Osteocyte (in vitro differentiated cells): ENCODE measurements around the gene UPK3A. TPM values are rescaled to one million over a fixed set of nuclear protein-coding genes. Genes with fewer than 3 reads are reported as not detected.

Source experiments
- DNase-seq: peaks from one replicate; pipeline ENCODE4 v3.0.0; 2021; ENCODE audit warnings: mixed read lengths; ENCODE audit not compliant: unreplicated experiment; ENCODE audit errors: extremely low spot score
- H3K27ac Mint-ChIP-seq: one replicate; pipeline ENCODE4 v1.8.0; 2021; ENCODE audit warnings: mild to moderate bottlenecking, mixed read lengths; ENCODE audit not compliant: unreplicated experiment
- H3K27me3 Mint-ChIP-seq: one replicate; pipeline ENCODE4 v1.8.0; 2021; ENCODE audit warnings: mixed read lengths; ENCODE audit not compliant: unreplicated experiment
- H3K36me3 Mint-ChIP-seq: one replicate; pipeline ENCODE4 v1.8.0; 2021; ENCODE audit warnings: mixed read lengths; ENCODE audit not compliant: unreplicated experiment
- H3K4me1 Mint-ChIP-seq: one replicate; pipeline ENCODE4 v1.8.0; 2021; ENCODE audit warnings: mixed read lengths; ENCODE audit not compliant: unreplicated experiment
- H3K4me3 Mint-ChIP-seq: one replicate; pipeline ENCODE4 v1.8.0; 2021; ENCODE audit warnings: mild to moderate bottlenecking, moderate library complexity, mixed read lengths; ENCODE audit not compliant: unreplicated experiment
- H3K9me3 Mint-ChIP-seq: one replicate; pipeline ENCODE4 v1.8.0; 2021; ENCODE audit warnings: mixed read lengths; ENCODE audit not compliant: unreplicated experiment
- total RNA-seq: library from RNA; stranded (reverse); gene quantifications from 2 replicates; pipeline ENCODE4 v1.2.1, GENCODE V29; 2021
- TF ChIP-seq, protein P1 (sequence below): fragments of 200-600 bp; sonication (generic); IDR thresholded peaks from 2 replicates; pipeline ENCODE4 v1.5.0; 2021; ENCODE audit warnings: antibody characterized with exemption, mild to moderate bottlenecking, moderate library complexity

UPK3A gene
- total RNA-seq, 1 donor from 2014 or later, result not detected

DNA sequence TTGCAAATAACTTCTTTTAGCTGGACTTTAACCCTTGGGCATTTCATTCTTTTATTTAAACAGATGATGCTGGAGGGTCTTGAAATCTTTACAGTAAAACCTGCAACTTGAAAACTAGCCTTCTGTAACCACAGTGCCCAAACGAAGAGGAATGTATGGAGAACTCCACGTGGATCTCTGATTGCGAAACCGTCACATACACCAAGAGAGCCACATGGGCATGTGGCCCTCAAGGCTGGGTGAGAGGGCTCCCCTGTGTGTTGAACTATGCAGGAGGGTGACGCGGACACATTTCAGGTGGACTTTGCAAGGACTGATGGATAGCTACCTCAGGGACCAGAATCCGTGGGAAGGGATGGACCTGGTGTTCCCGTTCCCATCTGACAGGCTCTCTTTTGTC lies 55.6 kb downstream of the UPK3A start:
- Mint-ChIP-seq H3K27me3 (no peaks in the 10 kb centered on the region), H3K27ac (no peak overlapping the region), H3K9me3 (no peaks in the 10 kb centered on the region), H3K4me1 (no peaks in the 10 kb centered on the region), H3K4me3 (no peak overlapping the region), H3K36me3 (peaks cover 60% of the 10 kb centered on the region)
- DNase-seq, result no peak
- TF ChIP-seq, protein P1, sequence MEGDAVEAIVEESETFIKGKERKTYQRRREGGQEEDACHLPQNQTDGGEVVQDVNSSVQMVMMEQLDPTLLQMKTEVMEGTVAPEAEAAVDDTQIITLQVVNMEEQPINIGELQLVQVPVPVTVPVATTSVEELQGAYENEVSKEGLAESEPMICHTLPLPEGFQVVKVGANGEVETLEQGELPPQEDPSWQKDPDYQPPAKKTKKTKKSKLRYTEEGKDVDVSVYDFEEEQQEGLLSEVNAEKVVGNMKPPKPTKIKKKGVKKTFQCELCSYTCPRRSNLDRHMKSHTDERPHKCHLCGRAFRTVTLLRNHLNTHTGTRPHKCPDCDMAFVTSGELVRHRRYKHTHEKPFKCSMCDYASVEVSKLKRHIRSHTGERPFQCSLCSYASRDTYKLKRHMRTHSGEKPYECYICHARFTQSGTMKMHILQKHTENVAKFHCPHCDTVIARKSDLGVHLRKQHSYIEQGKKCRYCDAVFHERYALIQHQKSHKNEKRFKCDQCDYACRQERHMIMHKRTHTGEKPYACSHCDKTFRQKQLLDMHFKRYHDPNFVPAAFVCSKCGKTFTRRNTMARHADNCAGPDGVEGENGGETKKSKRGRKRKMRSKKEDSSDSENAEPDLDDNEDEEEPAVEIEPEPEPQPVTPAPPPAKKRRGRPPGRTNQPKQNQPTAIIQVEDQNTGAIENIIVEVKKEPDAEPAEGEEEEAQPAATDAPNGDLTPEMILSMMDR, result no peak

GRCh38 chr22:45341498-45341897 lies 56.7 kb downstream of the UPK3A start:
- Mint-ChIP-seq H3K36me3 (peaks cover 56% of the 10 kb centered on the region), H3K4me3 (no peak overlapping the region), H3K9me3 (no peaks in the 10 kb centered on the region), H3K27ac (no peak overlapping the region), H3K27me3 (no peaks in the 10 kb centered on the region), H3K4me1 (no peaks in the 10 kb centered on the region)
- TF ChIP-seq, protein P1, result no peak
- no peak for DNase-seq

GRCh38 chr22:45343143-45343542 lies 58.4 kb downstream of the UPK3A start:
- H3K27ac Mint-ChIP-seq, result no peak overlapping the region
- no peaks in the 10 kb centered on the region for H3K27me3 Mint-ChIP-seq
- DNase-seq, result no peak
- TF ChIP-seq, protein P1, result no peak
- H3K4me1 Mint-ChIP-seq, result no peaks in the 10 kb centered on the region
- H3K36me3 Mint-ChIP-seq, result peaks cover 44% of the 10 kb centered on the region
- no peaks in the 10 kb centered on the region for H3K9me3 Mint-ChIP-seq
- H3K4me3 Mint-ChIP-seq, result no peak overlapping the region

DNA sequence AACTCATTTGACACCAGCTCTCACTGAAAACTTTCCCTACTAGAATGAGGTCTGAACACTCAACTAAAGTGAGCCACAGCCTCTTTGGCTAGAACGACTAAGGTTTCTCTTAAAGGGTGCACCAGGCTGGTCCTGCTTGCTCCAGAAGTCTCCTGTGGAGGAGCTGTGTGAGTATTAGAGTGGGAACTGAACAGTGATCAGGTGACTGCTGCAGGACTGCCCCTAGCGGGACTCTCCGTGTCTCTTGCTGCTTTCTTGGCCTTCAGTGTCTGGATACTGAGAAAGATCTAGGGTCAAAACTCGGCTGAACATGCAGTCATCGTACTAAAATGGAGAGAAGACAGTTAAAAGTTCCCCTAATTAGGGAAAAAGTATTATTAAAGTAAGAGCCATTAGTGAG lies 59.6 kb downstream of the UPK3A start:
- TF ChIP-seq, protein P1, result peak; percentile 16
- no peak overlapping the region for H3K27ac Mint-ChIP-seq
- no peak overlapping the region for H3K4me3 Mint-ChIP-seq
- peaks cover 40% of the 10 kb centered on the region for H3K36me3 Mint-ChIP-seq
- H3K27me3 Mint-ChIP-seq, result no peaks in the 10 kb centered on the region
- no peak for DNase-seq
- H3K9me3 Mint-ChIP-seq, result no peaks in the 10 kb centered on the region
- H3K4me1 Mint-ChIP-seq, result no peaks in the 10 kb centered on the region

Other genes starting within 250 kb of the UPK3A start
- 44.1 and 48.3 TPM in 2 replicates for gene NUP50, start 121.0 kb upstream of the UPK3A start, total RNA-seq
- gene KIAA0930, start 44.1 kb upstream of the UPK3A start, total RNA-seq, result 53.1 and 64.7 TPM in 2 replicates
- gene FAM118A, start 25.0 kb downstream of the UPK3A start, total RNA-seq, result 101 and 110 TPM in 2 replicates
- gene SMC1B, start 128.7 kb downstream of the UPK3A start, total RNA-seq, result not detected in 2 replicates
- gene RIBC2, start 128.7 kb downstream of the UPK3A start, total RNA-seq, result 0.56 and 0.68 TPM in 2 replicates
- gene FBLN1, start 217.9 kb downstream of the UPK3A start, total RNA-seq, result 211 and 240 TPM in 2 replicates